HepG2 (cell line): Measurements from ENCODE around the gene CNTRL.

Source experiments
- CBFB ChIP-seq: sonication (generic); formaldehyde crosslinking; IDR thresholded peaks from 2 replicates; pipeline ENCODE4 v1.4.0; 2020; ENCODE audit warnings: missing genetic modification reagents
- FOSL2 ChIP-seq: sonication (generic); formaldehyde crosslinking; IDR thresholded peaks from 2 replicates; pipeline ENCODE4 v1.4.0; 2020; ENCODE audit warnings: missing genetic modification reagents
- HMGA1 ChIP-seq: sonication (generic); formaldehyde crosslinking; conservative IDR thresholded peaks from 2 replicates; pipeline ENCODE4 v1.4.0; 2020; ENCODE audit warnings: missing genetic modification reagents
- HNRNPL ChIP-seq: fragments of 200-400 bp; formaldehyde crosslinking; IDR thresholded peaks from 2 replicates; pipeline ENCODE4 v1.6.1; 2017; ENCODE audit warnings: mild to moderate bottlenecking, low read depth, low read length
- NONO ChIP-seq, 2 experiments: fragments of 450-650 bp in 1 of 2; sonication (generic) in 1 of 2; formaldehyde crosslinking in 1 of 2; IDR thresholded peaks in 1 of 2; conservative IDR thresholded peaks in 1 of 2; 2 replicates each; pipeline versions ENCODE4 v1.6.1 to v1.8.0; 2017 to 2022; ENCODE audit warnings: mild to moderate bottlenecking in 1 of 2, missing genetic modification reagents in 1 of 2, moderate library complexity in 1 of 2
- PHF5A ChIP-seq: IDR thresholded peaks from one replicate; pipeline ENCODE4 v1.6.1; 2018; ENCODE audit warnings: low read depth, missing genetic modification reagents; ENCODE audit not compliant: unreplicated experiment
- POLR2A ChIP-seq, 2 experiments: IDR thresholded peaks; 2 replicates each; pipeline ENCODE4 v1.6.1; 2011; ENCODE audit warnings: low read depth in 2 of 2, low read length in 2 of 2, mild to moderate bottlenecking in 1 of 2, moderate library complexity in 1 of 2; ENCODE audit not compliant: insufficient read depth in 1 of 2
- POLR2AphosphoS2 ChIP-seq: IDR thresholded peaks from 2 replicates; pipeline ENCODE4 v1.6.1; 2011; ENCODE audit warnings: low read depth, low read length, improper control_type of control experiment
- TAF1 ChIP-seq: sonication (generic); formaldehyde crosslinking; IDR thresholded peaks from 2 replicates; pipeline ENCODE4 v1.4.0; 2020; ENCODE audit warnings: missing genetic modification reagents
- U2AF2 ChIP-seq: fragments of 200-400 bp; formaldehyde crosslinking; IDR thresholded peaks from 2 replicates; pipeline ENCODE4 v1.6.1; 2017; ENCODE audit warnings: low read depth, mild to moderate bottlenecking, low read length
- YY1 ChIP-seq: IDR thresholded peaks from 2 replicates; pipeline ENCODE4 v1.6.1; 2011; ENCODE audit warnings: low read length, low read depth, moderate library complexity, mild to moderate bottlenecking; ENCODE audit not compliant: insufficient read depth, insufficient replicate concordance
- ZFP36L2 ChIP-seq: sonication (generic); formaldehyde crosslinking; IDR thresholded peaks from 2 replicates; pipeline ENCODE4 v1.4.0; 2020; ENCODE audit warnings: missing genetic modification reagents
- ZNF644 ChIP-seq: IDR thresholded peaks from 2 replicates; pipeline ENCODE4 v1.6.1; 2016; ENCODE audit warnings: low read depth
- TF ChIP-seq, protein P1 (sequence below): sonication (generic); formaldehyde crosslinking; IDR thresholded peaks from 2 replicates; pipeline ENCODE4 v1.4.0; 2020; ENCODE audit warnings: missing genetic modification reagents

DNA sequence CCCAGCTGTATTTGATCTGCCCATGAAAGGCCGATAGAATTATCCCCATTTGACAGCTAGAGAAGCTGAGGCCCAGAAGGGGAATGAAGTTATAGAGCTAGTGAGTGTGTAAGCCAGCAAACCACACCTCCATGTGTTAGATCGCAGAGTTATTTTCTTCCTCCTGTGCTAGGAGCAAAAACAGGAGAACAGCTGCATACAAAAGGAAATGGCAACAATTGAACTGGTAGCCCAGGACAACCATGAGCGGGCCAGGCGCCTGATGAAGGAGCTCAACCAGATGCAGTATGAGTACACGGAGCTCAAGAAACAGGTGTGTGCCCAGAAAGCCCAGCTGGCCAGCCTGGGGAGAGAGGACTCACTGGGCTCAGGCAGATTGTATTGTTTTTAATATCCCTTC, 96.5 kb downstream of the CNTRL start:
- TF ChIP-seq POLR2AphosphoS2 (no peak), NONO (IDR thresholded peaks at IDR 0.05) (no peak), NONO (CRISPR knock-in tag; conservative IDR thresholded peaks at IDR 0.05) (no peak), HNRNPL (no peak), POLR2A (IDR thresholded peaks at IDR 0.05; ENCODE audit: insufficient read depth in 1 of 2, low read depth in 2 of 2, low read length in 2 of 2) (no peak), PHF5A (no peak), TAF1 (CRISPR knock-in tag) (no peak), HMGA1 (CRISPR knock-in tag) (no peak), U2AF2 (no peak), CBFB (CRISPR knock-in tag) (no peak), YY1 (no peak), ZFP36L2 (no peak), FOSL2 (CRISPR knock-in tag) (no peak), ZNF644 (CRISPR knock-in tag) (no peak)
- TF ChIP-seq, protein P1, sequence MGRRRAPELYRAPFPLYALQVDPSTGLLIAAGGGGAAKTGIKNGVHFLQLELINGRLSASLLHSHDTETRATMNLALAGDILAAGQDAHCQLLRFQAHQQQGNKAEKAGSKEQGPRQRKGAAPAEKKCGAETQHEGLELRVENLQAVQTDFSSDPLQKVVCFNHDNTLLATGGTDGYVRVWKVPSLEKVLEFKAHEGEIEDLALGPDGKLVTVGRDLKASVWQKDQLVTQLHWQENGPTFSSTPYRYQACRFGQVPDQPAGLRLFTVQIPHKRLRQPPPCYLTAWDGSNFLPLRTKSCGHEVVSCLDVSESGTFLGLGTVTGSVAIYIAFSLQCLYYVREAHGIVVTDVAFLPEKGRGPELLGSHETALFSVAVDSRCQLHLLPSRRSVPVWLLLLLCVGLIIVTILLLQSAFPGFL (CRISPR knock-in tag): no peak
